HepG2 (cell line): ENCODE results near the gene CAPRIN2. TPM values are rescaled to one million over a fixed set of nuclear protein-coding genes. Genes with fewer than 3 reads are reported as not detected.

Experiments used
- GLI4 ChIP-seq: sonication (generic); formaldehyde crosslinking; IDR thresholded peaks from 2 replicates; pipeline ENCODE4 v1.5.1; 2020; ENCODE audit warnings: missing genetic modification reagents, mild to moderate bottlenecking, moderate library complexity, borderline replicate concordance
- HNRNPL ChIP-seq: fragments of 200-400 bp; formaldehyde crosslinking; IDR thresholded peaks from 2 replicates; pipeline ENCODE4 v1.6.1; 2017; ENCODE audit warnings: mild to moderate bottlenecking, low read depth, low read length
- KDM5B ChIP-seq: sonication (generic); formaldehyde crosslinking; IDR thresholded peaks from 2 replicates; pipeline ENCODE4 v1.4.0; 2020; ENCODE audit warnings: missing genetic modification reagents, mild to moderate bottlenecking, borderline replicate concordance
- PBX3 ChIP-seq: sonication (generic); formaldehyde crosslinking; IDR thresholded peaks from 2 replicates; pipeline ENCODE4 v1.8.1; 2023; ENCODE audit warnings: missing genetic modification reagents, inconsistent platforms, borderline replicate concordance
- RARA ChIP-seq: IDR thresholded peaks from 2 replicates; pipeline ENCODE4 v1.6.1; 2016; ENCODE audit warnings: missing genetic modification reagents, missing compliant biosample characterization
- RXRB ChIP-seq: IDR thresholded peaks from 2 replicates; pipeline ENCODE4 v1.6.1; 2016; ENCODE audit warnings: borderline replicate concordance, missing genetic modification reagents, missing compliant biosample characterization
- SYNCRIP ChIP-seq: fragments of 200-400 bp; formaldehyde crosslinking; IDR thresholded peaks from 2 replicates; pipeline ENCODE4 v1.6.1; 2018; ENCODE audit warnings: mild to moderate bottlenecking, low read depth, low read length; ENCODE audit not compliant: insufficient read depth
- TBX3 ChIP-seq: fragments of 450-650 bp; IDR thresholded peaks from 2 replicates; pipeline ENCODE4 v1.6.1; 2017; ENCODE audit warnings: antibody characterized with exemption, mild to moderate bottlenecking, inconsistent platforms, borderline replicate concordance
- ZBTB21 ChIP-seq: sonication (generic); formaldehyde crosslinking; IDR thresholded peaks from 2 replicates; pipeline ENCODE4 v1.4.0; 2020; ENCODE audit warnings: missing genetic modification reagents
- ZBTB46 ChIP-seq: sonication (generic); formaldehyde crosslinking; IDR thresholded peaks from 2 replicates; pipeline ENCODE4 v1.4.0; 2020; ENCODE audit warnings: mild to moderate bottlenecking, missing genetic modification reagents, borderline replicate concordance
- ZNF136 ChIP-seq: sonication (generic); formaldehyde crosslinking; IDR thresholded peaks from 2 replicates; pipeline ENCODE4 v1.8.1; 2022; ENCODE audit warnings: low read depth, mild to moderate bottlenecking, moderate library complexity, missing genetic modification reagents
- ZNF407 ChIP-seq: sonication (generic); formaldehyde crosslinking; IDR thresholded peaks from one replicate; pipeline ENCODE4 v1.5.1; 2020; ENCODE audit warnings: mild to moderate bottlenecking, missing genetic modification reagents; ENCODE audit errors: not compliant biosample characterization
- ZNF800 ChIP-seq: sonication (generic); formaldehyde crosslinking; IDR thresholded peaks from 2 replicates; pipeline ENCODE4 v1.4.0; 2020; ENCODE audit warnings: missing genetic modification reagents
- ZZZ3 ChIP-seq: sonication (generic); formaldehyde crosslinking; IDR thresholded peaks from 2 replicates; pipeline ENCODE4 v1.4.0; 2020; ENCODE audit warnings: missing genetic modification reagents, mild to moderate bottlenecking, borderline replicate concordance
- polyA plus RNA-seq, 8 experiments: library from polyadenylated mRNA; depleted of rRNA in 3 of 8; stranded (reverse) in 7 of 8; unstranded in 1 of 8; fragments of >200 nt; fragmentation: Illumina TruSeq in 4 of 8; extraction: Trizol in 4 of 8; gene quantifications; 2 replicates each; pipeline versions ENCODE4 v1.2.1 to v1.2.3, GENCODE V29; 2011 to 2016; ENCODE audit warnings: low read depth in 4 of 8, missing spikeins in 1 of 8, mixed read lengths in 1 of 8; ENCODE audit not compliant: insufficient read depth in 1 of 8
- total RNA-seq, 5 experiments: library from RNA; depleted of rRNA; stranded (reverse); fragments of >200 nt; fragmentation: Illumina TruSeq; extraction: Trizol; gene quantifications; 2 replicates each; pipeline ENCODE4 v1.2.3, GENCODE V29; 2016; ENCODE audit warnings: low read depth in 1 of 5

CAPRIN2 gene
- total and polyA plus RNA-seq, 2 of the 13 experiments (the other 11 are each of a cell fraction or from before 2014, with no cell fraction given) = 21.7 to 30.6 TPM

- TF ChIP-seq ZNF407 (no peak), ZNF136 (CRISPR knock-in tag) (no peak), SYNCRIP (no peak), ZNF800 (CRISPR knock-in tag) (no peak), GLI4 (CRISPR knock-in tag) (peak; percentile 58; the same call in 1 of the 2 replicates), RXRB (CRISPR knock-in tag) (peak; percentile 9; the same call in 1 of the 2 replicates), PBX3 (CRISPR knock-in tag) (no peak), KDM5B (CRISPR knock-in tag) (peak; percentile 56; the same call in 1 of the 2 replicates), ZBTB46 (CRISPR knock-in tag) (no peak), TBX3 (no peak), ZBTB21 (CRISPR knock-in tag) (no peak), HNRNPL (peak; percentile 53; the same call in 1 of the 2 replicates), RARA (no peak), ZZZ3 (no peak)
Measured at GRCh38 chr12:30695199-30696102, 59.3 kb downstream of the CAPRIN2 start, which contains the start of gene IPO8 (continued).
